ENCODE measurements around the gene COL4A1.
A peak's percentile ranks its signal among the peaks of the same experiment; 100 is the strongest.

Gene COL4A1

GRCh38 chr13:110138700-110139036 is 168.3 kb downstream of the COL4A1 start:
- Histone ChIP-seq H3K36me3 (ENCODE audit: control insufficient read depth in 1 of 2, insufficient read depth in 2 of 2, low read length in 2 of 2) (no peaks in the 10 kb centered on the region), H3K4me3 (ENCODE audit: low read depth in 1 of 2, low read length in 2 of 2) (peak overlapping the region; percentile 46 to 66), H3K27me3 (ENCODE audit: control insufficient read depth in 1 of 2, insufficient read depth in 2 of 2, low read length in 2 of 2) (peaks cover 0 to 3% of the 10 kb centered on the region in 2 donors), H3K27ac (ENCODE audit: low read depth, low read length) (no peak overlapping the region), H3K4me1 (ENCODE audit: control insufficient read depth in 1 of 2, insufficient read depth in 2 of 2, low read length in 2 of 2) (peaks cover 3 to 9% of the 10 kb centered on the region in 2 donors), H3K9ac (ENCODE audit: low read depth in 1 of 2, low read length in 2 of 2) (no peak overlapping the region), H3K9me3 (ENCODE audit: control insufficient read depth in 1 of 2, low read length in 2 of 2) (no peaks in the 10 kb centered on the region)

- no peaks in the 10 kb centered on the region for H3K36me3 ChIP-seq (ENCODE audit: control insufficient read depth in 1 of 2, insufficient read depth in 2 of 2, low read length in 2 of 2)
- no peaks in the 10 kb centered on the region for H3K9me3 ChIP-seq (ENCODE audit: control insufficient read depth in 1 of 2, low read length in 2 of 2)
- peaks cover 0 to 3% of the 10 kb centered on the region in 2 donors for H3K27me3 ChIP-seq (ENCODE audit: control insufficient read depth in 1 of 2, insufficient read depth in 2 of 2, low read length in 2 of 2)
- H3K4me1 ChIP-seq (ENCODE audit: control insufficient read depth in 1 of 2, insufficient read depth in 2 of 2, low read length in 2 of 2): peaks cover 3 to 9% of the 10 kb centered on the region in 2 donors
- peak overlapping the region; percentile 66 to 72 for H3K4me3 ChIP-seq (ENCODE audit: low read depth in 1 of 2, low read length in 2 of 2)
- H3K27ac ChIP-seq (ENCODE audit: low read depth, low read length): no peak overlapping the region
- peak overlapping the region in 1 of 2 donors; percentile 14 for H3K9ac ChIP-seq (ENCODE audit: low read depth in 1 of 2, low read length in 2 of 2)
Observed at GRCh38 chr13:110138010-110138699, 168.8 kb downstream of the COL4A1 start.

GRCh38 chr13:110137680-110138009 is 169.3 kb downstream of the COL4A1 start:
- H3K27ac ChIP-seq (ENCODE audit: low read depth, low read length): no peak overlapping the region
- H3K9ac ChIP-seq (ENCODE audit: low read depth in 1 of 2, low read length in 2 of 2): peak overlapping the region in 1 of 2 donors; percentile 14
- peak overlapping the region; percentile 66 to 72 for H3K4me3 ChIP-seq (ENCODE audit: low read depth in 1 of 2, low read length in 2 of 2)
- peaks cover 0 to 3% of the 10 kb centered on the region in 2 donors for H3K27me3 ChIP-seq (ENCODE audit: control insufficient read depth in 1 of 2, insufficient read depth in 2 of 2, low read length in 2 of 2)
- peaks cover 3 to 9% of the 10 kb centered on the region in 2 donors for H3K4me1 ChIP-seq (ENCODE audit: control insufficient read depth in 1 of 2, insufficient read depth in 2 of 2, low read length in 2 of 2)
- no peaks in the 10 kb centered on the region for H3K9me3 ChIP-seq (ENCODE audit: control insufficient read depth in 1 of 2, low read length in 2 of 2)
- H3K36me3 ChIP-seq (ENCODE audit: control insufficient read depth in 1 of 2, insufficient read depth in 2 of 2, low read length in 2 of 2): no peaks in the 10 kb centered on the region

- no peak overlapping the region for H3K4me3 ChIP-seq (ENCODE audit: low read depth in 1 of 2, low read length in 2 of 2)
Observed at GRCh38 chr13:110136660-110137585, 170.0 kb downstream of the COL4A1 start.

GRCh38 chr13:110135977-110136597 is 170.9 kb downstream of the COL4A1 start:
- Histone ChIP-seq H3K27ac (ENCODE audit: low read depth, low read length) (no peak overlapping the region), H3K9me3 (ENCODE audit: control insufficient read depth in 1 of 2, low read length in 2 of 2) (no peaks in the 10 kb centered on the region), H3K9ac (ENCODE audit: low read depth in 1 of 2, low read length in 2 of 2) (no peak overlapping the region), H3K4me1 (ENCODE audit: control insufficient read depth in 1 of 2, insufficient read depth in 2 of 2, low read length in 2 of 2) (peaks cover 3 to 9% of the 10 kb centered on the region in 2 donors), H3K4me3 (ENCODE audit: low read depth in 1 of 2, low read length in 2 of 2) (no peak overlapping the region), H3K36me3 (ENCODE audit: control insufficient read depth in 1 of 2, insufficient read depth in 2 of 2, low read length in 2 of 2) (no peaks in the 10 kb centered on the region), H3K27me3 (ENCODE audit: control insufficient read depth in 1 of 2, insufficient read depth in 2 of 2, low read length in 2 of 2) (peaks cover 0 to 3% of the 10 kb centered on the region in 2 donors)

More at GRCh38 chr13:110136660-110137585, 170.0 kb downstream of the COL4A1 start:
- no peak overlapping the region for H3K27ac ChIP-seq (ENCODE audit: low read depth, low read length)
- peaks cover 3 to 9% of the 10 kb centered on the region in 2 donors for H3K4me1 ChIP-seq (ENCODE audit: control insufficient read depth in 1 of 2, insufficient read depth in 2 of 2, low read length in 2 of 2)
- H3K27me3 ChIP-seq (ENCODE audit: control insufficient read depth in 1 of 2, insufficient read depth in 2 of 2, low read length in 2 of 2): peaks cover 0 to 3% of the 10 kb centered on the region in 2 donors
- H3K9me3 ChIP-seq (ENCODE audit: control insufficient read depth in 1 of 2, low read length in 2 of 2): no peaks in the 10 kb centered on the region
- no peaks in the 10 kb centered on the region for H3K36me3 ChIP-seq (ENCODE audit: control insufficient read depth in 1 of 2, insufficient read depth in 2 of 2, low read length in 2 of 2)
- H3K9ac ChIP-seq (ENCODE audit: low read depth in 1 of 2, low read length in 2 of 2): no peak overlapping the region

- Histone ChIP-seq H3K9ac (ENCODE audit: low read depth in 1 of 2, low read length in 2 of 2) (no peak overlapping the region), H3K36me3 (ENCODE audit: control insufficient read depth in 1 of 2, insufficient read depth in 2 of 2, low read length in 2 of 2) (no peaks in the 10 kb centered on the region), H3K4me1 (ENCODE audit: control insufficient read depth in 1 of 2, insufficient read depth in 2 of 2, low read length in 2 of 2) (peaks cover 3 to 9% of the 10 kb centered on the region in 2 donors), H3K9me3 (ENCODE audit: control insufficient read depth in 1 of 2, low read length in 2 of 2) (no peaks in the 10 kb centered on the region), H3K4me3 (ENCODE audit: low read depth in 1 of 2, low read length in 2 of 2) (no peak overlapping the region), H3K27me3 (ENCODE audit: control insufficient read depth in 1 of 2, insufficient read depth in 2 of 2, low read length in 2 of 2) (peaks cover 0 to 3% of the 10 kb centered on the region in 2 donors), H3K27ac (ENCODE audit: low read depth, low read length) (no peak overlapping the region)
Observed at GRCh38 chr13:110134801-110135200, 172.2 kb downstream of the COL4A1 start.

GRCh38 chr13:110133425-110134235 is 173.3 kb downstream of the COL4A1 start:
- Histone ChIP-seq H3K4me1 (ENCODE audit: control insufficient read depth in 1 of 2, insufficient read depth in 2 of 2, low read length in 2 of 2) (peaks cover 3 to 8% of the 10 kb centered on the region in 2 donors), H3K4me3 (ENCODE audit: low read depth in 1 of 2, low read length in 2 of 2) (no peak overlapping the region), H3K36me3 (ENCODE audit: control insufficient read depth in 1 of 2, insufficient read depth in 2 of 2, low read length in 2 of 2) (no peaks in the 10 kb centered on the region), H3K9me3 (ENCODE audit: control insufficient read depth in 1 of 2, low read length in 2 of 2) (no peaks in the 10 kb centered on the region), H3K27me3 (ENCODE audit: control insufficient read depth in 1 of 2, insufficient read depth in 2 of 2, low read length in 2 of 2) (peaks cover 0 to 2% of the 10 kb centered on the region in 2 donors), H3K27ac (ENCODE audit: low read depth, low read length) (no peak overlapping the region), H3K9ac (ENCODE audit: low read depth in 1 of 2, low read length in 2 of 2) (no peak overlapping the region)

- no peaks in the 10 kb centered on the region for H3K36me3 ChIP-seq (ENCODE audit: control insufficient read depth in 1 of 2, insufficient read depth in 2 of 2, low read length in 2 of 2)
- H3K27me3 ChIP-seq (ENCODE audit: control insufficient read depth in 1 of 2, insufficient read depth in 2 of 2, low read length in 2 of 2): no peaks in the 10 kb centered on the region
- no peak overlapping the region for H3K4me3 ChIP-seq (ENCODE audit: low read depth in 1 of 2, low read length in 2 of 2)
- H3K4me1 ChIP-seq (ENCODE audit: control insufficient read depth in 1 of 2, insufficient read depth in 2 of 2, low read length in 2 of 2): no peaks in the 10 kb centered on the region
- no peak overlapping the region for H3K9ac ChIP-seq (ENCODE audit: low read depth in 1 of 2, low read length in 2 of 2)
- no peak overlapping the region for H3K27ac ChIP-seq (ENCODE audit: low read depth, low read length)
- no peaks in the 10 kb centered on the region for H3K9me3 ChIP-seq (ENCODE audit: control insufficient read depth in 1 of 2, low read length in 2 of 2)
Observed at GRCh38 chr13:110132225-110132982, 174.6 kb downstream of the COL4A1 start.

GRCh38 chr13:110131424-110131823 is 175.5 kb downstream of the COL4A1 start:
- Histone ChIP-seq H3K36me3 (ENCODE audit: control insufficient read depth in 1 of 2, insufficient read depth in 2 of 2, low read length in 2 of 2) (no peaks in the 10 kb centered on the region), H3K9ac (ENCODE audit: low read depth in 1 of 2, low read length in 2 of 2) (no peak overlapping the region), H3K27me3 (ENCODE audit: control insufficient read depth in 1 of 2, insufficient read depth in 2 of 2, low read length in 2 of 2) (no peaks in the 10 kb centered on the region), H3K27ac (ENCODE audit: low read depth, low read length) (no peak overlapping the region), H3K4me1 (ENCODE audit: control insufficient read depth in 1 of 2, insufficient read depth in 2 of 2, low read length in 2 of 2) (peaks cover 0 to 2% of the 10 kb centered on the region in 2 donors), H3K9me3 (ENCODE audit: control insufficient read depth in 1 of 2, low read length in 2 of 2) (no peaks in the 10 kb centered on the region), H3K4me3 (ENCODE audit: low read depth in 1 of 2, low read length in 2 of 2) (no peak overlapping the region)

Measured in duodenal mucosa (tissue), 2 donors.